C4-2B (cell line): ENCODE results near the gene ROPN1.
"Not testable (repeated sequence)": the region's sequence is repeated elsewhere in the genome, so short reads cannot be mapped to it uniquely, and the experiment has no call there.

Experiments
- CTCF ChIP-seq: fragments of 450-650 bp; conservative IDR thresholded peaks from 2 replicates; pipeline ENCODE4 v1.5.1; 2017; ENCODE audit warnings: mild to moderate bottlenecking
- ZFX ChIP-seq: fragments of 450-650 bp; IDR thresholded peaks from 2 replicates; pipeline ENCODE4 v1.6.1; 2017

GRCh38 chr3:123976904-123977303 is 15.0 kb downstream of the ROPN1 start:
- not testable (repeated sequence) for TF ChIP-seq CTCF, ZFX
